Activated CD8-positive, alpha-beta memory T cell treated with anti-CD3 and anti-CD28 coated beads for 48 hours (primary cell): ENCODE results near the gene BDP1.
A peak's percentile ranks its signal among the peaks of the same experiment; 100 is the strongest.
"Not testable (repeated sequence)": the region's sequence is repeated elsewhere in the genome, so short reads cannot be mapped to it uniquely, and the experiment has no call there.

Source experiments
- DNase-seq, 3 experiments: peaks; one replicate each; pipeline ENCODE4 v3.0.0-alpha.2; 2020; ENCODE audit warnings: low read depth in 2 of 3, low spot score in 2 of 3

Gene BDP1

DNA sequence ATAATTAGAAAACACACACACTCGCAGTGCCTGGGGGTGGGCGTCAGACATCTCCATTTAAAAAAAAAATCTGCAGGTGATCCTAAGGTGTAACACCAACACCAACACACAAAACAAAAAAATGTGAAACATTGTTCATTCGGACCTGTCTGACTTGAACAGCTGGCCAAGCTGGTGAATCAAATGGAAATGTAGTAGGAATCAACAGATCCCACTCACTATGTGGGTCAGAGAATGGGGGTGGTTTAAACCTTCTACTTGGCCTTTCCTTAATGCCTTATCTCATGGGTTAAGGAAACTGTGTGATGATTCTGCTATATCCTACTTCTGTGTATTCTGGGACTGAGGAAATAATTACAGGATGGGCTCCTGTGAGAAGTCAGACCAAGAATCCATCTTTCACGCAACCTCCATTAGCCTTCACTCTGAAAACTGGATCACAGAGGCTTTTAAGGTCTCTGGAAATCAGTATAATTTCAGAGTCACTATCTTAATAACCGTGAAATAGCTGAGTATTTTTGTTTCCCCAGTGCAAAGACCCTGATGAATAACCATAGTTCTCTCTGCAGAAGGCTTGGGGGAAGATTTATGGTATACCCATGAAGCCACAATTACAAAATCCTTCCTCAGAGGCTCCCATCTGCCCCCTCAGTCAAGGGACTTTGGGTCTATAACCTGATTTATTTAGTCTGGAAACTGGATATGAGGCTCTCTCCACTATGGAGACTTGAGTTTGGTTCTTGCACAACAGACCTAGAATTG is 114.5 kb downstream of the BDP1 start:
- DNase-seq = no peak

DNA sequence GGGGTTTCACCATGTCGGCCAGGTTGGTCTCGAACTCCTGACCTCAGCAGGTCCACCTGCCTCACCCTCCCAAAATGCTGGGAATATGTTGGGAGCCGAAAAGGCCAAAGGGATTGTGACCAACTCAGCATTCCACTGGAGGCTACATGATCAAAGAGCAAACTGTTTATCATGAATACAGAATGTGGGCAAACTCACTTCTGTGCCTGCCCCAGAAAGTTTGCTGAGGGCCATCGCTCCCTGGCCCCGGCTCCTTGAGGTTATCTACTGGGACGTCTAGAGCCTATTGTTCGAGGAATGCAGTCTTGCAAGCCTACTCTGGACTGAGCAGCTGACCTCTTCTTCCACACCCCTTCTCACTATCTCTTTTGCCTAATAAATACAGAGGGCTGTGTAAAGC is 116.4 kb downstream of the BDP1 start:
- not testable (repeated sequence) for DNase-seq

DNA sequence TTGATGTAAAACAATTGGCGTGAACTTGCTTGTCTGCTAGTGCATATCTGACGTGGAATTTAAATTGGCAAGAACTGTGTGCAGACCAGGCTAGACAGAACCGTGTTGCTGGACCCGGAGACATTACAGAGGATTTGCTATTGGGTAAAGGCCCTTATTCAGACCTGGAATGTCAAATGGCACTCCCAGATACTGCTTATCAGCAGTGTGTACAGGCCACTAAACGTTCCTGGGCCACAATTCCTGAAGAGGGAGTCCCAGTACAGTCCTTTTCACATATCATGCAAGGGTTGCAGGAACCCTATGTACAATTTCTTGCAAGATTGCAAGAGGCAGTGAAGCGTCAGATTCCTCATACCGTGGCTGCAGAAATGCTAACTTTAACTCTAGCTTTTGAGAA is 118.1 kb downstream of the BDP1 start:
- DNase-seq = no peak

DNA sequence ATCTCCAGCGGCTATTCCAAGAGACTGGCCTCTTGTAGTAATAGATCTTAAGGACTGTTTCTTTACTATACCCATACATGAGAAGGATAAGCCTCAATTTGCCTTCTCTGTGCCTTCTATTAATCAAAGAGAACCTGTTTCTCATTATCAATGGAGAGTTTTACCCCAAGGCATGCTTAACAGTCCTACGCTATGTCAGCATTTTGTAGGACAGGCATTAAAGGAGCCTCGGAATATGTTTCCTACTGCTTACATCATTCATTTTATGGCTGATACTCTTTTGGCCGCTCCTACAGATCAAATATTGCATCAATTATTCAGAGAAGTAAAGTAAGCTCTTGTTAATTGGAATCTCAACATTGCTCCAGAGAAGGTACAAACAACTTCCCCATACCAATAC is 120.1 kb downstream of the BDP1 start:
- not testable (repeated sequence) for DNase-seq

DNA sequence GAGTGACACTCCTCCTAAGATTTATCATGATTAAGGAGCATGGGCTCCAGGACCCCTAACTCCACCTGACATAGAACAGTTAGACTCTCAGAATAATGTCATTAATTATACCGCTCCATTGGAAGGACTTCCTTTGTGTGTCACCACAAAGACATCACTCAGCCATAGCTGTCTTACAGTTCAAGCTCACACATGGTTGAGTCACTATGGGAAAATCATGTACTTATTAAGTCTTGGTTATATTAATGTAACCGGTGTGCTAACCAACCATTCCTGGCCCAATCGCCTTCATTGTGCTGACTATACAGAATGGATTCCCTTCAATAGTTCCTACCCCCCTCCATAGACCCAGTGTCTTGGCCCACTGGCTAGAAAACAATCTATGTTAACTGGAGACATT is 120.8 kb downstream of the BDP1 start:
- DNase-seq = no peak

DNA sequence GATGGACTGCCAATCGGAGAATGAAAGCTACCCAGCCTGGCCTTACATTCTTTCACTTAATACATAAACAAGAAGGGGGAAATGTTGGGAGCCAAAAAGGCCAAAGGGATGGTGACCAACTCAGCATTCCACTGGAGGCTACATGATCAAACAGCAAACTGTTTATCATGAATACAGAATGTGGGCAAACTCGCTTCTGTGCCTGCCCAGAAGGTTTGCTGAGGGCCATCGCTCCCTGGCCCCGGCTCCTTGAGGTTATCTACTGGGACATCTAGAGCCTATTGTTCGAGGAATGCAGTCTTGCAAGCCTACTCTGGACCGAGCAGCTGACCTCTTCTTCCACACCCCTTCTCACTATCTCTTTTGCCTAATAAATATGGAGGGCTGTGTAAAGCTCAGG is 122.4 kb downstream of the BDP1 start:
- DNase-seq = not testable (repeated sequence)

DNA sequence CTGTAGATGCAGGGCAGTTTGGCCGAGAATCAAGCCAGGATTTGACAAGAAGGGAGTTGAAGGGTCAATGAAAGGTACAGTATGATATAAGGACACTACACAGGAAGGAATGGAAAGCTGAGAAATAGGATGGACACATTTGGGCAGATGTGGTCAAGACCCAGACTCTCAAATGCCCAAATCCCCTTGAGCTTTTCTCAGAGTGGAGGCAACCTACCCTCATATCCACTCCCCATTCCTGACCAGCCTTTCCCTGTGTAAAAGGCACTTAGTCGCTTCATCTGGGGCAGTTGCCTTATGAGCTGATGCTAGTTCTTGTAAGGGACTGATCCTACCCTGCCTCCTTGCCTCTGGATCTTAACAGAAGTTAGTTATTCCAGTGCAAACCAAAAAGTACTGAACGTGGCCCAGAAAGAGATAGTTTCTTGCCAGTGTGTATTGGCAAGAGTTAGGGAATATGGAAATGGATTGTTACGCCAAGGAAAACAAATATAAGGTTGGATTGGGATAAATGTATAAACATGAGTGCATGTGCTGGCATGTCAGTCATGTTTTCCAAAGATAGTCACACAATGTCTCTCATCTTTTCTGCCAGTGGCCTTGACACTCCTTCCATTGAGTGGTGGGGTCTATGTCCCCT is 127.6 kb downstream of the BDP1 start:
- DNase-seq = no peak

DNA sequence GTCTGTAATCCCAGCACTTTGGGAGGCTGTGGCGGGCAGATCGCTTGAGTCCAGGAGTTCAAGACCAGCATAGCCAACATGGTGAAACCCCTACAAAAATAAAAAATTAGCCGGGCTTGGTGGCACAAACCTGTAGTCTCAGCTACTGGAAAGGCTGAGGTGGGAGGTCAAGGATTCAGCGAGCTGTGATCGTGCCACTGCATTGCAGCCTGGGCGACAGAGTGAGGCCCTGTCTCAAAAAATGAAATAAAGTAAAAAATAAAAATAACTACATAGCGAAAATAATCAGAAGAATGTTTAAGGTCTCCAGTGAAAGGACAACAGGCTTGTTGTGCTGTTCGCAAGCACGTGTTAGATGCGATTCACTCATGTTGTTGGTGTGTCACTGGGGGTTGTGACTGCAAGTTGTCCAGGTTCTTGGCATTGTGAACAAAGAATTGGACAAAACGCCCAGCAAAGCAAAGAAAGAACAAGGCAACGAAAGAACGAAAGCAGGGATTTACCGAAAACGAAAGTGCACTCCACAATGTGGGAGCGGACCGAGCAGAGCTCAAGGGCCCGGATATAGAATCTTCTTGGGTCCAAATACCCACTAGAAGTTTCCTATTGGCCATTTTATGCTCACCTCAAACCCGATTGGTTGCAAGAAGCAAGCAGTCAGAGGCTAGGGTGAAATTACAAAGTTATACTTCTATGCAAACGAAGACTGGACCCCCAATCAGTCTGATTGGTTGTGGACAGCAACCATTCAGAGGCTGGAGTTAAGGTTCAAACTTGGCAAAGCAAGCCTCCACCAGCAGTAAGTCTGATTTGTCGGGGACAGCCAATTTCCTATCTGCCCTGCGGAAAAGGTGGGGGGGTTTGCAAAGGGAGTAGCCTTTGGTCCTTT is 130.8 kb downstream of the BDP1 start:
- DNase-seq = no peak

DNA sequence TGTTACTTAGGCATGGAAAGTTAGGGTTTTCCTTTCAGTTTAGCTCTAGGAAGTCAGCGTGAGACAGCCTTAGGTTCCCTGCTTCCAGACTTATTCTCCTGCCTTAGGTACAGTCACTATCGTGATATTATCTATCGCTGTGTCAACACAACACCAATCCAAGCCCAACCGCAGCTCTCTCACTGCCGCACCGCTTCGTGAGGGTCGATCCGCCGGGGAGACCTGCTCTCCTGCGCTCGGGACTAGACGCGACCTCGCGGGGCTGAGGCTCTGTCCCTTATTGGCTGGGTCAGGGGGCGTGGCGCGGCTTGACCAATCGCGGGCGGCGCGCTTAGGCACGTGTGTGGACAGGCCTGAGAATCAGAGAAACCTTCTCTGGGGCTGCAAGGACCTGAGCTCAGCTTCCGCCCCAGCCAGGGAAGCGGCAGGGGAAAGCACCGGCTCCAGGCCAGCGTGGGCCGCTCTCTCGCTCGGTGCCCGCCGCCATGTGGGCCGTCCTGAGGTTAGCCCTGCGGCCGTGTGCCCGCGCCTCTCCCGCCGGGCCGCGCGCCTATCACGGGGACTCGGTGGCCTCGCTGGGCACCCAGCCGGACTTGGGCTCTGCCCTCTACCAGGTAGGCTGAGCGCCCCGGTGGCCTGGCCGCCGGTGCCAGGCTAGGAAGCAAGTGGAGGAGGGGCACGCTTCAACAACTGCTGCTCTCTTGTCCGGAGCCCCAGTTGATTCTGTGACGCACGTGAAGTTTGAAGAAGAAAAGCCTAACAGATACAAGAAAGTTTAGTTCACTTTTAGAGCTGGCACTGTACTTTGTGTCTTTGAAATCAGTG is 131.7 kb downstream of the BDP1 start, which contains the start of gene MCCC2:
Gene MCCC2, plus strand, starts transcription at position 400 of the 825 bp plus-strand sequence. Its CDS starts 86 bp downstream, at position 486.
- DNase-seq = peak; percentile 91 to 94 (median 94)

DNA sequence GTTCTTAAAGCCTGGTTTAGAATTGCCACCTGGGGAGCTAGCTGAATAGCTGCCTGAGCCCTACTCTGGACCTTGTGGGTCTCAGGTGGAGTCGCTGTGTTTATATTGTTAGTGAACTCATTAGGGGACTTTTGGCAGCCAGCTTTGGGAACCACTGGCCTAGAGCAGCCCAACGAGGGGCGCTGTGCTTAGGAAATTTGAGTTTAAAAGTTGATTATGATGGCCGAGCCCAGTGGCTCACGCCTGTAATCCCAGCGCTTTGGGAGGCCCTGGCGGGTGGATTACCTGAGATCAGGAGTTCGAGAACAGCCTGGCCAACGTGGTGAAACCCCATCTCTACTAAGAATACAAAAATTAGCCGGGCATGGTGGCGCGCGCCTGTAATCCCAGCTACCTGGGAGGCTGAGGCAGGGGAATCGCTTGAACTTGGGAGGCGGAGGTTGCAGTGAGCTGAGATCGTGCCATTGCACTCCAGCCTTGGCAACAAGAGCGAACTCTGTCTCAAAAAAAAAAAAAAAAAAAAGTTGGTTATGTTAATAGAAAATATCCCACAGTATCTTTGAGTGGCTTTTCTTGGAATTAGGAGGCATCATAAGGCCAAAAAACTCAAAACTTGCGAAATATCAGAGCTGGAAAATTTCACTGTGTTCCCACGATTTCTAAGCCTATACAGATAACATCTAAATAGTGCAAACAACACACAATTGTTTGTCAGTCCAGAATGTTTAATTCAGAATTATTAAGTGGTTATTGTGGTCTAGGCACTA is 132.5 kb downstream of the BDP1 start:
- peak in 1 of 3 experiments; percentile 13 for DNase-seq

DNA sequence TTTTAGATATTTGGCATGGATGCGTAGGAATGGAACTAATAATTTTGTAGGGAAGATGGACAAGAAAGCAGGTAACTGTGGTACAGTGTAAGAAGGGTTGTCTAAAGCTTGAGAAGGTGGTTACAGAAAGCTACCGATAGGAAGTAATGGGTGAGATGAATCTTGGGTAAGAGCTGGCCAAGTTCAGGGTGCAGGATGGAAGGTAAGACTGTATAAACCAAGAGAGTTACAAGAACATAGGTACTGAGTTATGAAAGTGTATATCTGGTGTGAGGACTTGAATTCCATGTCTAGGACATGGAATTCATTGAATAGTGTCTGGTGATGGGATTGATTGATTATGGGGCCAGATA is 133.1 kb downstream of the BDP1 start:
- no peak for DNase-seq

DNA sequence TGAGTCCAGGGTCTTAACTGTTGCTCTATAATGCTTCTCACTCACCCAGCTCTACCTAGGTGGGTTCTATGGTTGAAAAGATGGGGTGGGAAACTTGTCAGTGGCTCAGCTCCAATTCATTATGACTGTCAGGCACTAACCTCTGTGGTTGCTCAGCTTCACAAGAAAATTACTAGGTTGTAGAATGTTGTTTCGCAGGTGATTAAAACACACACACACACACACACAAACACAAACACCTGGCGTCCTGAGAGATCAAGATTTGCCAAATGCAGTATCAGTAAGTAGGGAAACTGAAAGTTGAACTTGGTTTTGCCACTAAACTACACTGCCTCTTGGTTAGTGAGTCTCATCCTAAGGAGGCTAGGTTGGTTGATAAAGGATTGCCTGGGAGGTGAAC is 134.5 kb downstream of the BDP1 start:
- DNase-seq = no peak

DNA sequence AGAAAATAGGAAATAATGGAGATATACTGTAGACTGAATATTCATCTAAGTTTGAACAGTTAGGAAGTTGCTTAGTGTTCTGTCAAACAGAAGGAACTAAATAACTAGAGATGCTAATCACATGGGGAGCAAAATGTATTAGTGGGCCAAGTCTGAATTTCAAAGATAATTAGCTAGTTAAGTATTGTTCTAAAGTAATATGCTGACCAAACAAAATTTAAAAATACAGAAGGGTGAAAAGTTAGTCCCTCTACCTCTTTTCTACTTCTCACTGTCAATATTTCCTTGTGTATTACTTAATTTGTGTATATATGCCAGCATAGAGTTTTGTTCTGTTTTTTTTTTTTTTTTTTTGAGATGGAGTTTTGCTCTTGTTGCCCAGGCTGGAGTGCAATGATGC is 135.6 kb downstream of the BDP1 start:
- no peak for DNase-seq

DNA sequence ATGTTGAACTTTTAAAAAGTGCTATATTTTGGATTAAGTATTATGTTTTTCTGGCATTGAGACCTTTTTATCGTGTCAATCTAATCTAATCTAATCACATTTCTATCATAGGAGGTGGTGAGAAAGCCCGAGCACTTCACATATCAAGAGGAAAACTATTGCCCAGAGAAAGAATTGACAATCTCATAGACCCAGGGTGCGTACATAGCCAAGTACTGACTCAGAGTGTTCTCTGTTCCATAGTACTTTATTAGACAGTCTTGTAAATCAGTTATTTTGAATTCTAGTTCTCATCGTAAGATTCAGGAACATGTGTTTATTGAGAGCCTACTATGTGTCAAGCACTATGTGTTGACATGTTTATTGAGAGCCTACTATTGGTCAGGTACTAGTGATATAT is 140.7 kb downstream of the BDP1 start:
- DNase-seq = no peak

DNA sequence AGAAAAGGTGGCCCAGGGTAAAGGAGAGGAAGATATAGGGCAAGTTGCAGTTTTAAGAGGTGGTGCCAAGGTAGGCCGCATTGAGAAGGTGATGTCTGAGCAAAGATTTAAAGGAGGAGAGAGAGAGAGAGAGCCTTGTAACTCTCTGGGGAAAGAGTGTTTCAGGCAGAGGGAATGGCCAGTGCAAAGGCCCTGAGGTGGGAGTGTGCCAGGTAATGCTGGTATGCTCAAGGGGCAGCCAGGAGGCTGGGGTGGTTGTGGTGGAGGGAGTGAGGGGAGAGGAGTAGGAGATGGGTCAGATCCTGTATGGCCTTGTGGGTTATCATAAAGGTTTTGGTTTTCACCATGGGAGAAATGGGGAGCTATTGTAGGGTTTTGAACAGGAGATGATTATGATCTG is 141.6 kb downstream of the BDP1 start:
- no peak for DNase-seq

DNA sequence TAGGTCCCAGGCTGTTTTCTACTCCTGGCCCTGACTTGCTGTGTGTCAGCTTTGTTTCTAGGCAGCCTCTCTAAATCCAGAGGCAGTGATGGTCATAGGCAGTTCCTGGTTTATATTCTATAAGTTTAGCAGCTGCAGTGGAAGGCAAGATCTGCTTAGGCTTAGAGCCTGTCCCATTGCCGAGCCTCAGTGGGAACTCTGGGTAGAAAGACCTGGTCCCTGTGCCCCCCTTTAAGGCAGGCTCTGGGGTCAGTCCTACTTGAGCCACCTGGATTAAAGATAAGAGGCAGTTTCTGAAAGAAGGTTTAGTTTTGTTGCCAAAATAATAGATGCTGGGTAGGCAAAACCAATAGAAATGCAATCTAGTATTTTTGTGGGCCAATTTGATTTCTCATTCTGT is 145.3 kb downstream of the BDP1 start:
- DNase-seq = no peak

DNA sequence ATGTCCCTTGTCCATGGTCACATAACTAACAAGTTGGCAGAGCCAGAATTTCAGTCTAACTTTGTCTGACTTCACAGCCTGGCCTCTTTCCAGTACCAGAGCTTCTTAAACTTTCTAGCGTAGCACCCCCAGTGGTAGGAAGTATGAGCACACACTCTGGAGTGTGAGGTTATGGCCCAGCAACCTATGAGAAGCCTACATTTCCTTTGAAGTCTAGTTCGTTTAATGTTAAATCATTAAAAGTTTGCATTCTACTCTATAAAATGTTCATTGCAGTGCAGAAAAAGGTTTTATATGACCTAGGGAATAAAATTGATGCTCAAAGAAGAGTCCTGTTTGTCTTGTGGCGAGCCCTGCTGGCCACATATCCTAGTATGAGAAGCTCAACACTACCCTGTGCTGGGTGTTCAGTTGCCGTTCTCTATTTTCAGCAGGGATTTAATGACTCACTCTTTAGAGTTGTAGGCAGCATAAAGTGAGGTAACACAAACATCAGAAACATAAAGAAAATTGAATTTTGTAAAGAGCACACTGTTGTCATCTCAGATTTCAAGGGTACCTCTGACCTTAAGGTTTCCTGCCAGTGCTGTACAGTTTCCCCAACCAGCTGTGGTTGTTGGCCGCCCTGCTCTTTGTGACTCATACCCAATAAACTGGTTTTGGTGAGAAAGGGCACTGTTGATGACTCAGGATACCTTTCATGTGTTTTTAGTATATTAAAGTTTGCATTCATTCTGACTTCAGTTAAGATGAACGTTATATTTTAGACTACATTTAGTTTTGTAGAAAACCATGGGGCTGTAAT is 146.0 kb downstream of the BDP1 start:
- peak; percentile 8 to 33 (median 26) for DNase-seq

DNA sequence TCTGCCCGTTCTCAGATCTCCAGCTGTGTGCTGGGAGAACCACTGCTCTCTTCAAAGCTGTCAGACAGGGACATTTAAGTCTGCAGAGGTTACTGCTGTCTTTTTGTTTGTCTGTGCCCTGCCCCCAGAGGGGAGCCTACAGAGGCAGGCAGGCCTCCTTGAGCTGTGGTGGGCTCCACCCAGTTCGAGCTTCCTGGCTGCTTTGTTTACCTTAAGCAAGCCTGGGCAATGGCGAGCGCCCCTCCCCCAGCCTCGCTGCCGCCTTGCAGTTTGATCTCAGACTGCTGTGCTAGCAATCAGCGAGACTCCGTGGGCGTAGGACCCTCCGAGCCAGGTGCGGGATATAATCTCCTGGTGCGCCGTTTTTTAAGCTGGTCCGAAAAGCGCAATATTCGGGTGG is 154.5 kb downstream of the BDP1 start:
- not testable (repeated sequence) for DNase-seq

DNA sequence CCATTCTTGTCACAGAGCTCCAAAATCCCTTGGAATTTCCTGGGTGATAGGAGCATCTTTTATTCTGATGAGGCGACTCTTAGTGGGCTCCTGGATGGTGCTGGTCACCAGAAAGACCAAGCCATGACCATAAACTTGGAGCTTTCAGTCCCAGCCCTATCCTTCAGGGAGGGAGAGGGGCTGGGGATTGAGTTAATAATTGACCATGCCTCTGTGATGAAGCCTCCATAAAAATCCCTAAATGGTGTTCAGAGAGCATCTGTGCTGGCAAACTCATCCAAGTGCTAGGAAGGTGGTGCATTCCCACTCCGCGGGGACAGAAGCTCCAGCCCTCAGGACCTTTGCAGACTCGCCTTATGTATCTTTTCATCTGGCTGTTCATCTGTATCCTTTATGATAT is 160.4 kb downstream of the BDP1 start:
- DNase-seq = no peak
